ENCODE results near the gene SASH1. TPM values are rescaled to one million over a fixed set of nuclear protein-coding genes. Genes with fewer than 3 reads are reported as not detected.
"Not testable (repeated sequence)": the region's sequence is repeated elsewhere in the genome, so short reads cannot be mapped to it uniquely, and the experiment has no call there.

Gene SASH1
- polyA plus RNA-seq, 1 experiment, result 32.2 TPM

DNA sequence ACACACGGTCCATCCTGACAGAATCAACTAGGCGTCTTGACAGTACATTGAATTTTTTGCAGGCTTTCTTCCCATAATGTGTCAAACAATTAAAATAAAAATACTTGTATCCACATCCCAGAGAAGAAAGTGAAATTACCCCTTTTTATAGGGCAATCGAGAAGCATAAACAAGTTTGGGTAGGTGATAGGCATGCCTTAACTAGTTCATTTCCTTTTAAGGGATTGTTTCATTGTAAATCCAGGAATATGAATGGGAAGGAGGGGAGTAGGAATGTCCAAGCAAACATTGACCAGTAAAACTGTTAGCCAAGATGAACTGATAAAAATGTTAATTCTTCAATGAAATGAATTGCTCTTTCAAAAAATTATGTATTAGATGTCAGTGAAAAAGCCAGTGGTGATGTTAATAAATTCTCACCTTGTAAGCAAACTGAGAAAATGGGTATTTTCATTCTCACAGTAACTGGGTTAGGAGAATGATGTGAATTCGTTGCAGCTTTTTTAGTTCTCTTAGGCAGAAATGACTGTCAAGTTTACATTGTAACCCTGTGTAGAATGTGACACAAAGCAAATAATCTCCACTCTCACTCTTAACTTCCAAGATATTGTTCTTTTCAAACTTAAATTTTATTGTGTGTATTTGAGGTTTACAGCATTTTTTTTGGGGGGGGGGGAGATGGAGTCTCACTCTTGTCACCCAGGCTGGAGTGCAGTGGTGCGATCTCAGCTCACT lies 31.6 kb downstream of the SASH1 start:
- H3K36me3 ChIP-seq (ENCODE audit: control insufficient read depth, insufficient read depth, low read length), result no peaks in the 10 kb centered on the region
- TF ChIP-seq, protein P1, sequence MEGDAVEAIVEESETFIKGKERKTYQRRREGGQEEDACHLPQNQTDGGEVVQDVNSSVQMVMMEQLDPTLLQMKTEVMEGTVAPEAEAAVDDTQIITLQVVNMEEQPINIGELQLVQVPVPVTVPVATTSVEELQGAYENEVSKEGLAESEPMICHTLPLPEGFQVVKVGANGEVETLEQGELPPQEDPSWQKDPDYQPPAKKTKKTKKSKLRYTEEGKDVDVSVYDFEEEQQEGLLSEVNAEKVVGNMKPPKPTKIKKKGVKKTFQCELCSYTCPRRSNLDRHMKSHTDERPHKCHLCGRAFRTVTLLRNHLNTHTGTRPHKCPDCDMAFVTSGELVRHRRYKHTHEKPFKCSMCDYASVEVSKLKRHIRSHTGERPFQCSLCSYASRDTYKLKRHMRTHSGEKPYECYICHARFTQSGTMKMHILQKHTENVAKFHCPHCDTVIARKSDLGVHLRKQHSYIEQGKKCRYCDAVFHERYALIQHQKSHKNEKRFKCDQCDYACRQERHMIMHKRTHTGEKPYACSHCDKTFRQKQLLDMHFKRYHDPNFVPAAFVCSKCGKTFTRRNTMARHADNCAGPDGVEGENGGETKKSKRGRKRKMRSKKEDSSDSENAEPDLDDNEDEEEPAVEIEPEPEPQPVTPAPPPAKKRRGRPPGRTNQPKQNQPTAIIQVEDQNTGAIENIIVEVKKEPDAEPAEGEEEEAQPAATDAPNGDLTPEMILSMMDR (IDR thresholded peaks at IDR 0.05; ENCODE audit: insufficient read depth, low read depth, low read length), result no peak
- no peak overlapping the region for H3K4me3 ChIP-seq (ENCODE audit: low read depth, low read length)
- no peak for DNase-seq (ENCODE audit: low read depth)
- POLR2A ChIA-PET, result no interaction called here
- no peaks in the 10 kb centered on the region for H3K27me3 ChIP-seq (ENCODE audit: control insufficient read depth, insufficient read depth, low read length)
- CTCF ChIA-PET, result interaction anchor here (1.3 kb wide), 1 partner anchor 12 kb away, joined by 3 read pairs; no protein-coding TSS in a partner anchor

DNA sequence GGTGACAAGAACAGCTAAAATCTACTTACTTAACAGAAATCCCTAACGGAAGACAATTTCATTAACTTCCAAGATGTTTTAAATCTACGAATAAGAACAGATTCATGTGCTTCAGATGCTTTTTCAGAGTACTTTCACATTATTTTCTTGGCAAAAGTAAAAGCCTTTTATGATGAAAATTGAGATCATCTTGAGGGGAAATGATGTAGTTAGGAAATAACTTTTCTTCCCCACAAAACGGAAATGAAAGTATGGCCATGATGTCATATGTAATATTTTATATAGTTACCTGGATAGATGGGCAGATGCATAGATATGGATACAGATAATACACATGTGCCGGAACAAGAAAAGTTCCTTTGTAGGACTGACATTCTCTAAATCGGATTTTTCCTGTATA lies 32.8 kb downstream of the SASH1 start:
- no peak for DNase-seq (ENCODE audit: low read depth)
- ChIA-PET POLR2A (no interaction called here), CTCF (interaction anchor here (0.6 kb wide), 1 partner anchor 210 kb away, joined by 3 read pairs; no protein-coding TSS in a partner anchor)
- H3K27me3 ChIP-seq (ENCODE audit: control insufficient read depth, insufficient read depth, low read length), result no peaks in the 10 kb centered on the region
- no peaks in the 10 kb centered on the region for H3K36me3 ChIP-seq (ENCODE audit: control insufficient read depth, insufficient read depth, low read length)
- TF ChIP-seq, protein P1 (IDR thresholded peaks at IDR 0.05; ENCODE audit: insufficient read depth, low read depth, low read length), result no peak
- no peak overlapping the region for H3K4me3 ChIP-seq (ENCODE audit: low read depth, low read length)

DNA sequence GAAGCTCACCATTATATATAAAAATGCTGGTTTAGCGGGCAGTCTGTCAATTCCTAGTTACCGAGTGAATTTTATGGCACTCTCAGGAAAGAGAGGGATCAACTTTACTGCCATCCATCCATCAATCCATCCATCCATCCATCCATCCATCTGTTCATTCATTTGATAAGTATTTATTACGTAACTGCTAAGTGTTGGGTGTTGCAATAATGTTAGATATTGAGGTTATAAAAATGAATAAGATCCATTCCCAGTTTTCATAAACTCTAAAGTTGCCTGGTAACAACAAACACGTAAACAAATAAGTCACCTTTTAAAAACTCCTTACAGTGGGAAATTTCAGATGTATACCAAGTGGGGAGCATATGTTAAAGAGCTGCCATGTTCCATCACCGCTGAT lies 36.8 kb downstream of the SASH1 start:
- Histone ChIP-seq H3K4me3 (ENCODE audit: low read depth, low read length) (no peak overlapping the region), H3K36me3 (ENCODE audit: control insufficient read depth, insufficient read depth, low read length) (no peaks in the 10 kb centered on the region), H3K27me3 (ENCODE audit: control insufficient read depth, insufficient read depth, low read length) (no peaks in the 10 kb centered on the region)
- ChIA-PET POLR2A (no interaction called here), CTCF (interaction anchor here (0.9 kb wide), 1 partner anchor 13 kb away, joined by 3 read pairs; no protein-coding TSS in a partner anchor)
- TF ChIP-seq, protein P1 (IDR thresholded peaks at IDR 0.05; ENCODE audit: insufficient read depth, low read depth, low read length), result no peak
- DNase-seq (ENCODE audit: low read depth), result no peak

DNA sequence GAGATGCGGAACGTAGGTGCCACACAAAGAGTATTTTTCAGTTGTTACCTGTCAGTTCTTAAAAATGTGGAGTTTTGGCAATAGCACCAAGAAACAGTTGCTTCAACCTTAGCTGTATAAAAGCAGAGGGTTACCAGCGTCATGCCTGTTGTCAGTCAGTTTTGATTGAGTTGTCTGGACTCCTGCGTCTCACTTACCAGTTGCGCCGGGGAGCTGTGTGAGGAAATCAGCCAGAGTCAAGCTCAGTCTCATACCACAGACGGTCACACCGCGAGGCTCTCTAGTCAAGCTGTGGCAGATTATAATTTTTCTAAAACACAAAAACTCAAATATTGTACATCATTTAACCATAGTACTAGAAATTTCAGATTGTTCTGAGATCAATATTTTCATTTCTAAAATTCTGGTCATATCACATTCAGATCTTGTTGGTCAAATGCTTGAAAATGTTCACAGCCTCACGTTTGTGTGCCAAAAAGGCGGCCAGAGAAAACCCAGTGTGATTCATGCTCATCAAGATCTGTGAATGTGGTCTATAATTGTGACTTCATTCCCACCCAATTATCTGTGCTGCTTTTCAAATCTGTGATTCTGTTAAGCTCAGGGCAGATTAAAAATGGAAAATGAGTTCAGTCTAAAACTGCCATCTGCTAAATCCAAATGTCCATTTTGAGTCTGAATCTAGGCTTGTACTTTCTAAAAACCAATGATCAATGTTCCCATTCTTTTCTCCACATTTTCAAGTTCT lies 37.5 kb downstream of the SASH1 start:
- no peak for DNase-seq (ENCODE audit: low read depth)
- POLR2A ChIA-PET, result no interaction called here
- H3K27me3 ChIP-seq (ENCODE audit: control insufficient read depth, insufficient read depth, low read length), result no peaks in the 10 kb centered on the region
- no peaks in the 10 kb centered on the region for H3K36me3 ChIP-seq (ENCODE audit: control insufficient read depth, insufficient read depth, low read length)
- H3K4me3 ChIP-seq (ENCODE audit: low read depth, low read length), result no peak overlapping the region
- TF ChIP-seq, protein P1 (IDR thresholded peaks at IDR 0.05; ENCODE audit: insufficient read depth, low read depth, low read length), result no peak
- CTCF ChIA-PET, result interaction anchor here (1.2 kb wide), 1 partner anchor 11 kb away, joined by 3 read pairs; no protein-coding TSS in a partner anchor

DNA sequence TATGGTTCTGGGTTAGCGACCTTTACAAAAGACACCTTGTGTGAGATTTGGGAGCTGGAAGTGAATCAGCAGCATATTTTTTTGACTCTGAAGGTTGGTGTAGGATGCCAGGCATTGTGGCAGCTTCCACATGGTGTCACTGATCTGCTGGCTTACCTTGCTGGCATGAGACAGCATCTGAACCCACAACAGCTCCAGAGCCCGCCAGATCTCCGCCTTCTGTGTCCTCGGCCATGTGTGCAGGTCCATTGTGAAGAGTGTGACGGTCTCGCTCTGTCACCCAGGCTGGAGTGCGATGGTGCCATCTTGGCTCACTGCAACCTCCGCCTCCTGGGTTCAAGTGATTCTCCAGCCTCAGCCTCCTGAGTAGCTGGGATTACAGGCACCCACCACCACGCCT lies 39.4 kb downstream of the SASH1 start:
- CTCF ChIA-PET, result interaction anchor here (1.1 kb wide), 1 partner anchor 58 kb away, joined by 3 read pairs; no protein-coding TSS in a partner anchor
- H3K36me3 ChIP-seq (ENCODE audit: control insufficient read depth, insufficient read depth, low read length); DNase-seq (ENCODE audit: low read depth); H3K27me3 ChIP-seq (ENCODE audit: control insufficient read depth, insufficient read depth, low read length); POLR2A ChIA-PET; H3K4me3 ChIP-seq (ENCODE audit: low read depth, low read length): not testable (repeated sequence)

Measured in BJ (cell line).